T1000 (cell line): ENCODE results near the gene CHRM3.
"Not testable (repeated sequence)": the region's sequence is repeated elsewhere in the genome, so short reads cannot be mapped to it uniquely, and the experiment has no call there.

Experiments used
- DNase-seq: peaks from one replicate; lab custom pipeline; 2025; ENCODE audit warnings: mixed read lengths; lab: John Stamatoyannopoulos, UW

Gene CHRM3

GRCh38 chr1:239386453-239387303, at the start of gene CHRM3:
Gene CHRM3 (plus strand): TSS chr1:239386568. CDS start chr1:239907452, 520,884 bp downstream.
- DNase-seq, result peak; percentile 60

GRCh38 chr1:239337799-239338430, 48.5 kb upstream of the CHRM3 start:
- no peak for DNase-seq

GRCh38 chr1:239347776-239348175, 38.6 kb upstream of the CHRM3 start:
- no peak for DNase-seq

GRCh38 chr1:239348635-239349353, 37.6 kb upstream of the CHRM3 start:
- DNase-seq, result no peak

GRCh38 chr1:239349699-239350098, 36.7 kb upstream of the CHRM3 start:
- DNase-seq, result no peak

GRCh38 chr1:239353536-239353935, 32.8 kb upstream of the CHRM3 start:
- DNase-seq, result no peak

GRCh38 chr1:239354231-239354630, 32.1 kb upstream of the CHRM3 start:
- no peak for DNase-seq

GRCh38 chr1:239357867-239358266, 28.5 kb upstream of the CHRM3 start:
- DNase-seq, result no peak

- no peak for DNase-seq
Measured at GRCh38 chr1:239361403-239361802, 25.0 kb upstream of the CHRM3 start.

GRCh38 chr1:239363930-239364329, 22.4 kb upstream of the CHRM3 start:
- no peak for DNase-seq

GRCh38 chr1:239367196-239367810, 19.1 kb upstream of the CHRM3 start:
- DNase-seq, result no peak

GRCh38 chr1:239368436-239369109, 17.8 kb upstream of the CHRM3 start:
- DNase-seq, result no peak

GRCh38 chr1:239370869-239371268, 15.5 kb upstream of the CHRM3 start:
- not testable (repeated sequence) for DNase-seq

- DNase-seq, result no peak
Measured at GRCh38 chr1:239382666-239383065, 3.7 kb upstream of the CHRM3 start.

GRCh38 chr1:239383714-239384113, 2.7 kb upstream of the CHRM3 start:
- DNase-seq, result no peak

GRCh38 chr1:239387304-239388158, 1.2 kb downstream of the CHRM3 start:
- DNase-seq, result no peak

GRCh38 chr1:239388159-239388485, 1.8 kb downstream of the CHRM3 start:
- DNase-seq, result no peak

- DNase-seq, result no peak
Measured at GRCh38 chr1:239388578-239388977, 2.2 kb downstream of the CHRM3 start.

GRCh38 chr1:239389703-239390102, 3.3 kb downstream of the CHRM3 start:
- DNase-seq, result no peak

- no peak for DNase-seq
Measured at GRCh38 chr1:239392271-239392670, 5.9 kb downstream of the CHRM3 start.

GRCh38 chr1:239394107-239394506, 7.7 kb downstream of the CHRM3 start:
- DNase-seq, result no peak
